ENCODE measurements around the gene SHROOM3.
"Not testable (repeated sequence)": the region's sequence is repeated elsewhere in the genome, so short reads cannot be mapped to it uniquely, and the experiment has no call there.

SHROOM3 gene

GRCh38 chr4:76704133-76704881, 269.3 kb downstream of the SHROOM3 start:
- DNase-seq: no peak

DNA sequence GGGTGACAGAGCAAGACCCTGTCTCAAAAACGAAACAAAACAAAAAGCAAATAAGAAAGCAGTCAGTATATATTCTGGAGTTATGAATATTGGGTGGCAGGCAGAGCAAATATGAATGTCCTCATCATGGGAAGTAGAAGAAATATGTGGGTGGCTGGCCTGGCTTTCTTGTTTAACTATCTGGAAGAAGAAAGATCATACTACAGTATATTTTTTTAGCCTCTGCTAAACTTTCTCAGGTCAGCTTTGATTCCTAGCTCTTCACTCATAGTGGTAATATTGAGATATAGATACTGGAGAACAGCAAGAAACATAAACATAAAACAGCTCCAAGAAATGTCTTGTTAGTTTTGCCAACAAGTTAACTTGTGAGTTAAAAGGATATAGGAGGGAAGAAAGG, 270.4 kb downstream of the SHROOM3 start:
- DNase-seq: no peak

GRCh38 chr4:76706581-76706980, 271.6 kb downstream of the SHROOM3 start:
- no peak for DNase-seq

- no peak for DNase-seq
Observed at GRCh38 chr4:76708971-76709771, 274.1 kb downstream of the SHROOM3 start.

DNA sequence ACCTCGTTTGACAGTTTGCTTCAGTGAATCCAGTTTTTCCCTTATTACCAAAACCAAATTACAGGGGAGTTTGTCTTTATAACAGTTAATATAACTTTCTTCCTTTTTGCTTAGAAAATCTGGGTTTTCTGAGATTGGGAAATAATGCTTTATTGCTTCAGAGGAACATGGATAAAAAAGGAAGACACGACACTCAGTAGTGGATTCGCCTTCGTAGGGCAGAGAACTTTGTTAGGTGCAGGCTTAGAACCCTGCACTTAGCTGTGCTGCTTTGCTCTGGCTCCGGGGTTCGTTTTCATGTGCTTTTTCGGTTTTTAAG, 274.7 kb downstream of the SHROOM3 start:
- DNase-seq: no peak

GRCh38 chr4:76712564-76712963, 277.5 kb downstream of the SHROOM3 start:
- no peak for DNase-seq

DNA sequence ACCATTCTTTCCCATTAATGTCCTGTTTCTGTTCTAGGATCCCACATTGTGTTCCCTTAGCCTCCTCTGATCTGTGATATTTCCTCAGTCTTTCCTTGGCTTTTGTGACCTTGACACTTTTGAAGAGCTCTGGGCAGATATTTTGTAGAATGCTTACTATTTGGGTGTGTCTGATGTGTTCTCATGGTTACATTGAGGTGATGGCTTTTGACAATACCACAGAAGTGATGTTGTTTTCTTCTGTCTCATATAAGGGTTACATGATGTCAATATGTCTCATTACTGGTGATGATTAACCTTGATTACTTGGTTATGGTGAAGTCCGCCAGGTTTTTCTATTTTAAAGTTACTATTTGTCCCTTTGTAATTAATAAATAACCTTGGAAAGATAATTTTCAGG, 279.2 kb downstream of the SHROOM3 start:
- no peak for DNase-seq

DNA sequence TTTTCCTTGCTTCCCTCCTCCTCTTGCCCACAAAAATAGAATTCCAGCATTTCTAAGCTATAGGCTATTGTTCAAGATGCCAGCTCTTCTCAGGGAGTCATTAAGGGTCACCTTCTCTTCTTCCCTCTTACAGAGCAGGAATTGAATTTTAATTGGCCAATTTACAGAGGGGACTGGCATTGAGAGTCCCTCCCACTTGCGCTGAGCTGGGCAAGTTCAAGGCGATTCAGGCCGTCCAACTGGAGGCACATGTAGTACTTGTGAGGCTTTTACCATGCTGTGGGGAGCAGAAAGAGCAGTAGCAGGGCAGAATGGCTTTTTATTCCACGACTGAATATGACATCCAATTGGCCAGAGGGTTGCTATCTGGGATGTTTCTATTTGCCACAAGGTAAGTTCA, 281.0 kb downstream of the SHROOM3 start:
- DNase-seq: no peak

GRCh38 chr4:76716658-76717057, 281.6 kb downstream of the SHROOM3 start:
- no peak for DNase-seq

GRCh38 chr4:76717431-76717830, 282.4 kb downstream of the SHROOM3 start:
- no peak for DNase-seq

DNA sequence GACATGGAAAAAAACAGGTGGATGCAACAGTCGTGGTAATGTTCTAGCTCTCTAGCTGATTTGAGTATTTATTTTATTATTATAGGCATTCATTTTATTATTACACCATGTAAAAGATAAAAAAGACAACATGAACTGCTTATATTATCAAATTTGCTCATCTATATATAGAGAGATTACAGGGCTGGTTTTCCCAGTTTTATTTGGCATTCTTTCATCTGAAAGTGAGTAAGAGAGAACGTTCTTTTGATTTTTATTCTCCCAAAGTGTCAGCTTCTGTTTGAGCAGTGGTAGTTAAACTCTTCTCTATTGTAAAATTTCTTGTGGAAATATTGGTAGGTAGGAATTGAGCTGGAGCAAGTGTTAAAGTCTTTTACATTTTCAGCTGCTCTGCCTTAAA, 283.0 kb downstream of the SHROOM3 start:
- DNase-seq: no peak

- no peak for DNase-seq
Observed at GRCh38 chr4:76718831-76719230, 283.8 kb downstream of the SHROOM3 start.

DNA sequence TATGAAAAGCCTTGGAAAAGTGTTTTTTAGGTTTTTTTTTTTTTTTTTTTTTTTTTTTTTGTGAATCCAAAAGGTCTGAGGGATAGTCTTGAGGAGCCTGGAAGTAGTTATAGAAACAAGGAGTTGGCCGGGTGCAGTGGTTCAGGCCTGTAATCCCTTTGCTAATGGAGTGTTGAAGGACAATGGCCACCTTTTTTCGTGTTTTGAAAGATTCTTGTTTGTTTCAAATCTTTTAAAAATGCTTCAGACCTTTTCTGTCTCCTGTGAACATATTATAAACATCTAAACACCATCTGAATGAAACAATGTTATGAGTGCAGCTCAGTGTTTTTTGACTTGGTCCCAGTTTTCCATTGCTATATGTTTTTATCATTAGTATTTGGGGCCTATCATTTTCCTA, 285.1 kb downstream of the SHROOM3 start:
- no peak for DNase-seq

DNA sequence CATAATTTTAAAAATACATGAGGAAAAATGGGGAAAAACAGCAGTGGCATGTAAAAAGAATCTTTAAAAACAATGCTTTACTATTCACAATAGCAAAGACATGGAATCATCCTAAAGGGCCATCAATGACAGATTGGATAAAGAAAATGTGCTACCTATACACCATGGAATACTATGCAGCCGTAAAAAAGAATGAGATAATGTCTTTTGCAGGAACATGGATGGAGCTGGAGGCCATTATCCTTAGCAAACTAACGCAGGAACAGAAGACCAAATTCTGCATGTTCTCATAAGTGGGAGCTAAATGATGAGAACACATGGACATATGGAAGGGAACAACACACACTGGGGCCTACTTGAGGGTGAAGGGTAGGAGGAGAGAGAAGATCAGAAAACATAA, 287.1 kb downstream of the SHROOM3 start:
- DNase-seq: not testable (repeated sequence)

- DNase-seq: no peak
Observed at GRCh38 chr4:76722838-76723237, 287.8 kb downstream of the SHROOM3 start.

DNA sequence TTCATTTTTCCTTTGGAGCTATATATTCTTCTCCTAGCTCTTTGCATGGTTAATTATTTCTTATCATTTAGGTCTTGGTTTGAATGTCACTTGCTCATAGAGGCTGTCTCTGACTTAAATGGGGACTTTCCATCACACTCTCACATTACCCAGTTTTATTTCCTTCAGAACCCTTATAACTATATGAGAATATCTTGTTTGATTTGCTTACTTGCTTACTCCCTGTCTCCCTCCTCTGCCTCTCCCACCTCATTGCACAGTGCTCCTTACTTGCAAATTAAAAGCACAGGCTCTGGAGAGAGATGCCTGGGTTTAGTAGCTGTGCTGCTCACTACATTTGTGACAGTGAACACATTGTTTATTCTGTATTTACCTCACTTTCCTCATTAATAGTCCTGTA, 288.3 kb downstream of the SHROOM3 start:
- DNase-seq: no peak

GRCh38 chr4:76723924-76724323, 288.9 kb downstream of the SHROOM3 start:
- no peak for DNase-seq

- DNase-seq: no peak
Observed at GRCh38 chr4:76725039-76725438, 290.0 kb downstream of the SHROOM3 start.

- no peak for DNase-seq
Observed at GRCh38 chr4:76726176-76726575, 291.1 kb downstream of the SHROOM3 start.

DNA sequence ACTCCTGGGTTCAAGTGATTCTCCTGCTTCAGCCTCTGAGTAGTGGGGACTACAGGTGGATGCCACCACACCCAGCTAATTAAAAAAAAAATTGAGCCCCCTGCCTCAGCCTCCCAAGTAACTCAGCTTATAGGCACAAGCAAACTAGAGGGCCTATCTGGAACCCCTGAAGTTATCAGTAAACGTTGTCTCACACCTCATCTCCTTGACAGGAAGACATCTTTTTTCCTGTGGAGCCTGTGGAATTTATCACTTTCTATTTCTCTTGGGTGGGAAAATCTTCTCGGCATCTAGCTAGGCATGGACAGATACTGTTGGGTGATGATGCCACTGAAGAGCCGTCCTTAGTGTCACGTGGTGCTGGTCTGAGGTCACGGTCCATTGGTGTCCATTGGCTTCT, 291.6 kb downstream of the SHROOM3 start:
- DNase-seq: no peak

DNA sequence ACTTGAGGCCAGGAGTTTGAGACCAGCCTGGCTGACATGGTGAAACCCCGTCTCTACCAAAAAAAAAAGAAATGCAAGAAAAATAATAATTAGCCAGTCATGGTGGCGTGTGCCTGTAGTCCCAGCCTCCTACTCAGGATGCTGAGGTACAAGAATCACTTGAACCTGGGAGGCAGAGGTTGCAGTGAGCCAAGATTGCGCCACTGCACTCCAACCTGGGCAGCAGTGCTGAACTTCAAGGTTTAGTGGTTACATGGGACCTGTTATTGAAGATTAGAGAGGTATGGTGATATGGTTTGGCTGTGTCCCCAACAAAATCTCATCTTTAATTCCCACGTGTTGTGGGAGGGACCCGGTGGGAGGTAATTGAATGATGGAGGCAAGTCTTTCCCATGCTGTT, 292.9 kb downstream of the SHROOM3 start:
- not testable (repeated sequence) for DNase-seq

GRCh38 chr4:76729460-76729859, 294.4 kb downstream of the SHROOM3 start:
- DNase-seq: no peak

DNA sequence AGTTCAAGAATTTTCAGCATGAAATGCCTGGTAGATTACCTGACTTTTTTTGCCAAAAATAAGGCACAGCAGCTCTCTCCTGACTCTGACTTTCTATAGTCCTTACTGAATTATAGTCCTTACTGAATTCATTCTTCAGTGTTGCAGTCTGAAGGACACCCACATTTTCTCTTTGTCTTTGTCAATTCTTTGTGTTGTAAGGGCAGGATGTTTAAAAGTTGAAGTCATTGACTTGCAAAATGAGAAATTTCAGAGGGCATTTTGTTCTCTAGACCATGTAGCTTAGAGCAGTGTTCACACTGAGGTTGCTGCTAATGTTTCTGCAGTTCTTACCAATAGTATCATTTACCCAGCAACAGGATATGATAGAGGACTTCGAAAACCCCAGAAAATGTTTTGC, 295.0 kb downstream of the SHROOM3 start:
- DNase-seq: no peak

- no peak for DNase-seq
Observed at GRCh38 chr4:76732246-76732645, 297.2 kb downstream of the SHROOM3 start.
